H9 (cell line): ENCODE data around the gene KCNAB1. TPM values are rescaled to one million over a fixed set of nuclear protein-coding genes. Genes with fewer than 3 reads are reported as not detected.

Source experiments
- DNase-seq: peaks from one replicate; pipeline ENCODE4 v3.0.0-alpha.2; 2017
- H2AFZ ChIP-seq: one replicate; pipeline ENCODE4 v1.6.1; 2013; ENCODE audit warnings: mild to moderate bottlenecking, low read length, control low read depth, moderate library complexity
- H2AK5ac ChIP-seq: 2 replicates; pipeline ENCODE4 v1.6.1; 2013; ENCODE audit warnings: low read length, control low read depth, mixed read lengths; ENCODE audit not compliant: insufficient read length
- H2BK120ac ChIP-seq: one replicate; pipeline ENCODE4 v1.6.1; 2013; ENCODE audit warnings: low read depth, mild to moderate bottlenecking, low read length, control low read depth, inconsistent platforms; ENCODE audit not compliant: poor library complexity, severe bottlenecking
- H2BK12ac ChIP-seq: 2 replicates; pipeline ENCODE4 v1.6.1; 2013; ENCODE audit warnings: low read length, control low read depth, mixed read lengths, low read depth; ENCODE audit not compliant: insufficient read length
- H2BK15ac ChIP-seq: 2 replicates; pipeline ENCODE4 v1.6.1; 2013; ENCODE audit warnings: low read depth, low read length, control low read depth
- H2BK20ac ChIP-seq: one replicate; pipeline ENCODE4 v1.6.1; 2013; ENCODE audit warnings: low read depth, mild to moderate bottlenecking, low read length, control low read depth, inconsistent platforms; ENCODE audit not compliant: poor library complexity, severe bottlenecking
- H2BK5ac ChIP-seq: 2 replicates; pipeline ENCODE4 v1.6.1; 2013; ENCODE audit warnings: low read length, control low read depth, mixed read lengths; ENCODE audit not compliant: insufficient read length
- H3K14ac ChIP-seq: 2 replicates; pipeline ENCODE4 v1.6.1; 2013; ENCODE audit warnings: low read length, control low read depth; ENCODE audit not compliant: insufficient read depth
- H3K18ac ChIP-seq: 2 replicates; pipeline ENCODE4 v1.6.1; 2013; ENCODE audit warnings: low read depth, mild to moderate bottlenecking, mixed read lengths, low read length, control low read depth; ENCODE audit not compliant: insufficient read length
- H3K23ac ChIP-seq: 2 replicates; pipeline ENCODE4 v1.6.1; 2013; ENCODE audit warnings: low read length, control low read depth, mixed read lengths, low read depth; ENCODE audit not compliant: insufficient read length
- H3K23me2 ChIP-seq: 2 replicates; pipeline ENCODE4 v1.6.1; 2013; ENCODE audit warnings: low read depth, mild to moderate bottlenecking, mixed read lengths, low read length, control low read depth; ENCODE audit not compliant: insufficient read length, poor library complexity, severe bottlenecking
- H3K27ac ChIP-seq: 2 replicates; pipeline ENCODE4 v1.5.1; 2013; ENCODE audit warnings: low read length, control low read depth, mixed read lengths, low read depth; ENCODE audit not compliant: insufficient read length
- H3K27me3 ChIP-seq: 2 replicates; pipeline ENCODE4 v1.6.1; 2013; ENCODE audit warnings: low read length, control low read depth, inconsistent platforms; ENCODE audit not compliant: insufficient read depth
- H3K4ac ChIP-seq: 2 replicates; pipeline ENCODE4 v1.6.1; 2013; ENCODE audit warnings: low read depth, mild to moderate bottlenecking, control low read depth, inconsistent platforms, low read length, moderate library complexity
- H3K4me1 ChIP-seq: 2 replicates; pipeline ENCODE4 v1.6.1; 2013; ENCODE audit warnings: low read length, control low read depth, inconsistent platforms; ENCODE audit not compliant: insufficient read depth
- H3K4me2 ChIP-seq: 2 replicates; pipeline ENCODE4 v1.6.1; 2013; ENCODE audit warnings: low read length, control low read depth, mixed read lengths; ENCODE audit not compliant: insufficient read length, insufficient read depth
- H3K56ac ChIP-seq: 2 replicates; pipeline ENCODE4 v1.6.1; 2013; ENCODE audit warnings: low read depth, mild to moderate bottlenecking, mixed read lengths, low read length, control low read depth; ENCODE audit not compliant: insufficient read length
- H3K79me1 ChIP-seq: 2 replicates; pipeline ENCODE4 v1.6.1; 2013; ENCODE audit warnings: low read depth, mild to moderate bottlenecking, moderate library complexity, low read length, control low read depth, inconsistent platforms; ENCODE audit not compliant: insufficient read depth, poor library complexity, severe bottlenecking
- H3K79me2 ChIP-seq: 2 replicates; pipeline ENCODE4 v1.6.1; 2013; ENCODE audit warnings: low read length, control low read depth, inconsistent platforms; ENCODE audit not compliant: insufficient read depth
- H3K9ac ChIP-seq: 2 replicates; pipeline ENCODE4 v1.6.1; 2013; ENCODE audit warnings: low read length, control low read depth, mixed read lengths; ENCODE audit not compliant: insufficient read length; ENCODE audit errors: extremely low read depth
- H3K9me3 ChIP-seq: one replicate; pipeline ENCODE4 v1.6.1; 2013; ENCODE audit warnings: low read depth, low read length, inconsistent platforms; ENCODE audit not compliant: control insufficient read depth
- H3T11ph ChIP-seq: one replicate; pipeline ENCODE4 v1.6.1; 2013; ENCODE audit warnings: mild to moderate bottlenecking, low read length, control low read depth, inconsistent platforms
- H4K20me1 ChIP-seq: one replicate; pipeline ENCODE4 v1.6.1; 2013; ENCODE audit not compliant: control insufficient read depth, insufficient read length, insufficient read depth
- H4K5ac ChIP-seq: 2 replicates; pipeline ENCODE4 v1.6.1; 2013; ENCODE audit warnings: low read depth, mild to moderate bottlenecking, mixed read lengths, low read length, control low read depth; ENCODE audit not compliant: insufficient read length
- H4K8ac ChIP-seq: replicated peaks from 2 replicates; pipeline ENCODE4 v1.6.1; 2013; ENCODE audit warnings: low read length, control low read depth, mixed read lengths, low read depth; ENCODE audit not compliant: insufficient read length
- H4K91ac ChIP-seq: 2 replicates; pipeline ENCODE4 v1.6.1; 2013; ENCODE audit warnings: low read depth, mild to moderate bottlenecking, moderate library complexity, mixed read lengths, low read length, control low read depth; ENCODE audit not compliant: insufficient read length
- H3K27ac Mint-ChIP-seq, 3 experiments: 2 replicates in 2 of 3; 3 replicates in 1 of 3; pipeline ENCODE4 v1.8.0; 2020 to 2021; ENCODE audit warnings: mixed read lengths in 3 of 3, mild to moderate bottlenecking in 1 of 3, moderate library complexity in 1 of 3
- H3K27me3 Mint-ChIP-seq: 2 replicates; pipeline ENCODE4 v1.8.0; 2021; ENCODE audit warnings: low read depth, mild to moderate bottlenecking, moderate library complexity, mixed read lengths
- H3K36me3 Mint-ChIP-seq, 3 experiments: 2 replicates in 2 of 3; 3 replicates in 1 of 3; pipeline ENCODE4 v1.8.0; 2020 to 2021; ENCODE audit warnings: low read depth in 3 of 3, mixed read lengths in 3 of 3; ENCODE audit not compliant: insufficient read depth in 1 of 3
- H3K4me1 Mint-ChIP-seq, 2 experiments: 2 replicates each; pipeline ENCODE4 v1.8.0; 2020; ENCODE audit warnings: mixed read lengths in 2 of 2
- H3K4me3 Mint-ChIP-seq, 2 experiments: 2 replicates in 1 of 2; 3 replicates in 1 of 2; pipeline ENCODE4 v1.8.0; 2020 to 2021; ENCODE audit warnings: mild to moderate bottlenecking in 2 of 2, mixed read lengths in 2 of 2, moderate library complexity in 1 of 2
- H3K9me3 Mint-ChIP-seq, 2 experiments: 2 replicates in 1 of 2; 3 replicates in 1 of 2; pipeline ENCODE4 v1.8.0; 2020; ENCODE audit warnings: mild to moderate bottlenecking in 2 of 2, mixed read lengths in 2 of 2, moderate library complexity in 1 of 2
- CTCF ChIP-seq: fragments of 200-600 bp; sonication (generic); conservative IDR thresholded peaks from 3 replicates; pipeline ENCODE4 v1.8.0; 2021; ENCODE audit warnings: antibody characterized with exemption, mild to moderate bottlenecking
- WGBS: extraction: QIAGEN DNeasy Blood & Tissue Kit; methylation state at CpG from one replicate; pipeline ENCODE4 v1.1.7; 2013; ENCODE audit warnings: missing lambda C conversion rate, low lambda C conversion rate, mixed read lengths; ENCODE audit not compliant: insufficient read length; ENCODE audit errors: extremely low coverage; 5-methylcytosine and 5-hydroxymethylcytosine counted together
- total RNA-seq: library from RNA; stranded (reverse); gene quantifications from 2 replicates; pipeline ENCODE4 v1.2.1, GENCODE V29; 2021

The KCNAB1 gene
- total RNA-seq, 1 experiment from 2014 or later = 3.7 TPM

GRCh38 chr3:156264771-156265170 is 144.4 kb downstream of the KCNAB1 start:
- no peak overlapping the region for H2BK120ac ChIP-seq
- H3K9me3 Mint-ChIP-seq = no peaks in the 10 kb centered on the region
- H3K23ac ChIP-seq = no peak overlapping the region
- no peak overlapping the region for H2AFZ ChIP-seq
- H4K5ac ChIP-seq = no peak overlapping the region
- H3K4me2 ChIP-seq = no peak overlapping the region
- H2BK15ac ChIP-seq = no peak overlapping the region
- no peaks in the 10 kb centered on the region for H3K79me1 ChIP-seq
- H3K9me3 ChIP-seq = no peaks in the 10 kb centered on the region
- H3K79me2 ChIP-seq = no peaks in the 10 kb centered on the region
- H4K8ac ChIP-seq = no peak overlapping the region
- H3K27me3 Mint-ChIP-seq = no peaks in the 10 kb centered on the region
- H3K4me1 Mint-ChIP-seq = no peaks in the 10 kb centered on the region
- H3K27ac Mint-ChIP-seq = no peak overlapping the region
- H2BK5ac ChIP-seq = no peak overlapping the region
- no peak overlapping the region for H3K9ac ChIP-seq
- no peaks in the 10 kb centered on the region for H4K20me1 ChIP-seq
- no peak overlapping the region for H3K4ac ChIP-seq
- no peak overlapping the region for H3K27ac ChIP-seq
- no peaks in the 10 kb centered on the region for H3K27me3 ChIP-seq
- H3K23me2 ChIP-seq = no peaks in the 10 kb centered on the region
- no peak overlapping the region for H2AK5ac ChIP-seq
- no peak overlapping the region for H3T11ph ChIP-seq
- no peak for DNase-seq
- WGBS = no CpG with 5 or more reads among the region's 1 CpG
- no peak overlapping the region for H3K4me3 Mint-ChIP-seq
- H3K4me1 ChIP-seq = no peaks in the 10 kb centered on the region
- TF ChIP-seq CTCF = no peak
- no peak overlapping the region for H2BK20ac ChIP-seq
- no peak overlapping the region for H2BK12ac ChIP-seq
- H4K91ac ChIP-seq = no peak overlapping the region
- H3K14ac ChIP-seq = no peak overlapping the region
- H3K56ac ChIP-seq = no peak overlapping the region
- H3K36me3 Mint-ChIP-seq = no peaks in the 10 kb centered on the region
- H3K18ac ChIP-seq = no peak overlapping the region
